Endothelial cell of umbilical vein (primary cell): ENCODE data around the gene SCLY.

Experiments
- EZH2 ChIP-seq: IDR thresholded peaks from 2 replicates; pipeline ENCODE4 v1.6.1; 2012; ENCODE audit warnings: borderline replicate concordance, low read depth, mild to moderate bottlenecking, moderate library complexity, low read length, inconsistent platforms; ENCODE audit not compliant: severe bottlenecking
- GATA2 ChIP-seq: IDR thresholded peaks from 2 replicates; pipeline ENCODE4 v1.7.0; 2011; ENCODE audit warnings: low read depth, mild to moderate bottlenecking, moderate library complexity, mixed read lengths, low read length; ENCODE audit not compliant: insufficient read length, insufficient read depth
- MYC ChIP-seq: IDR thresholded peaks from one replicate; pipeline ENCODE4 v1.6.1; 2011; ENCODE audit warnings: mild to moderate bottlenecking, low read depth, low read length
- POLR2AphosphoS5 ChIP-seq: IDR thresholded peaks from 2 replicates; pipeline ENCODE4 v1.6.1; 2012; ENCODE audit warnings: low read depth, mild to moderate bottlenecking, control low read depth, low read length, moderate library complexity; ENCODE audit not compliant: insufficient read depth
- TF ChIP-seq, protein P1 (sequence below): IDR thresholded peaks from 2 replicates; pipeline ENCODE4 v1.6.1; 2011; ENCODE audit not compliant: insufficient read depth, insufficient read length
- TF ChIP-seq, protein P2 (sequence below), 2 donors: IDR thresholded peaks; 1 replicate in 1 of 2; 2 replicates in 1 of 2; pipeline ENCODE4 v1.5.1; 2011; ENCODE audit warnings: low read length in 2 of 2, mild to moderate bottlenecking in 2 of 2, moderate library complexity in 2 of 2, control low read depth in 1 of 2, inconsistent platforms in 1 of 2, low read depth in 1 of 2; ENCODE audit not compliant: insufficient read depth in 1 of 2; ENCODE audit errors: extremely low read depth in 1 of 2

DNA sequence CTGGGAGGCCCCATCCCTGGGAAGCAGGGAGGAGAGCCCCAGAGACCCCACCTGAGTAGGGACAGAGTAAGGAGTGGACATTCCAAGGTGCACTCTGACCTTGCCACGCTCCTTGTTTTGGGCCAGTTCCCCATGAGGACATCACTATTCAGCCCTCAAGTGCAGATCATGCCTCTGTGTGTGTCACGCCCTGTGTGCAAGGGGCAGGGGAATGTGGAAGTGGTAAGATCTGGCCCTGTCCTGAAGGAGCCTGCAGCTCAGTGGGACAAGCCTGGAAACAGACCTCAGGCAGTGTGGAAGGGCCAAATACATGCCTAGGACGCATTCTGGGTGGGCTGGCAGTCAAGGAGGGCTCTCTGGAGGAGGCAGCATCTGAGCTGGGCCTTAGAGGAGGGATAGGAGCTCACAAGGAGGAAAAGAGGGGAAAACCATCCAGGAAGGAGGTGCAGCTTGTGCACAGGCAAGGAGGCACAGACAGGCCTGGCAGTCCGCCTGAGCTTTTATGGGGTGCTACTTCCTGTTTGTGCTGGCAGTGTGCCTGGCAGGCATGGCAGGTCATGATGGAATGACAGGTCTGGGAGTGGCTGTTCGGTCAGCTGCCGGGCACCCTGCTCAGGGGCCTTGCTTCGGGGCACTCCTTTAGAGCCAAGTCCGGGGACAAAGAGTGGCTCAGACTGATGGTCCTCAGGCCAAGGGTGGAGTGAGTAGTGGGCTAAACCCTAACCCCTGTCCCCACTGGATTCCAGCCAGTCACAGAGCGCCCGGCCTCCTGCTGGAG, 80.9 kb downstream of the SCLY start:
- TF ChIP-seq, protein P1, sequence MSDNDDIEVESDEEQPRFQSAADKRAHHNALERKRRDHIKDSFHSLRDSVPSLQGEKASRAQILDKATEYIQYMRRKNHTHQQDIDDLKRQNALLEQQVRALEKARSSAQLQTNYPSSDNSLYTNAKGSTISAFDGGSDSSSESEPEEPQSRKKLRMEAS = no peak
- TF ChIP-seq, protein P2, sequence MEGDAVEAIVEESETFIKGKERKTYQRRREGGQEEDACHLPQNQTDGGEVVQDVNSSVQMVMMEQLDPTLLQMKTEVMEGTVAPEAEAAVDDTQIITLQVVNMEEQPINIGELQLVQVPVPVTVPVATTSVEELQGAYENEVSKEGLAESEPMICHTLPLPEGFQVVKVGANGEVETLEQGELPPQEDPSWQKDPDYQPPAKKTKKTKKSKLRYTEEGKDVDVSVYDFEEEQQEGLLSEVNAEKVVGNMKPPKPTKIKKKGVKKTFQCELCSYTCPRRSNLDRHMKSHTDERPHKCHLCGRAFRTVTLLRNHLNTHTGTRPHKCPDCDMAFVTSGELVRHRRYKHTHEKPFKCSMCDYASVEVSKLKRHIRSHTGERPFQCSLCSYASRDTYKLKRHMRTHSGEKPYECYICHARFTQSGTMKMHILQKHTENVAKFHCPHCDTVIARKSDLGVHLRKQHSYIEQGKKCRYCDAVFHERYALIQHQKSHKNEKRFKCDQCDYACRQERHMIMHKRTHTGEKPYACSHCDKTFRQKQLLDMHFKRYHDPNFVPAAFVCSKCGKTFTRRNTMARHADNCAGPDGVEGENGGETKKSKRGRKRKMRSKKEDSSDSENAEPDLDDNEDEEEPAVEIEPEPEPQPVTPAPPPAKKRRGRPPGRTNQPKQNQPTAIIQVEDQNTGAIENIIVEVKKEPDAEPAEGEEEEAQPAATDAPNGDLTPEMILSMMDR (IDR thresholded peaks at IDR 0.05; ENCODE audit: extremely low read depth in 1 of 2, insufficient read depth in 1 of 2, low read depth in 1 of 2, low read length in 2 of 2) = no peak
- TF ChIP-seq POLR2AphosphoS5 (no peak), GATA2 (no peak), EZH2 (no peak), MYC (no peak)
